GM18909 (cell line): ENCODE results near the gene TCF23.
"Not testable (repeated sequence)": the region's sequence is repeated elsewhere in the genome, so short reads cannot be mapped to it uniquely, and the experiment has no call there.

Source experiments
- ATAC-seq: cut with Tn5 transposase; IDR thresholded peaks from one replicate; pipeline ENCODE4 v1.9.1; 2021; ENCODE audit warnings: mild to moderate bottlenecking; ENCODE audit not compliant: unreplicated experiment, poor library complexity

Gene TCF23

DNA sequence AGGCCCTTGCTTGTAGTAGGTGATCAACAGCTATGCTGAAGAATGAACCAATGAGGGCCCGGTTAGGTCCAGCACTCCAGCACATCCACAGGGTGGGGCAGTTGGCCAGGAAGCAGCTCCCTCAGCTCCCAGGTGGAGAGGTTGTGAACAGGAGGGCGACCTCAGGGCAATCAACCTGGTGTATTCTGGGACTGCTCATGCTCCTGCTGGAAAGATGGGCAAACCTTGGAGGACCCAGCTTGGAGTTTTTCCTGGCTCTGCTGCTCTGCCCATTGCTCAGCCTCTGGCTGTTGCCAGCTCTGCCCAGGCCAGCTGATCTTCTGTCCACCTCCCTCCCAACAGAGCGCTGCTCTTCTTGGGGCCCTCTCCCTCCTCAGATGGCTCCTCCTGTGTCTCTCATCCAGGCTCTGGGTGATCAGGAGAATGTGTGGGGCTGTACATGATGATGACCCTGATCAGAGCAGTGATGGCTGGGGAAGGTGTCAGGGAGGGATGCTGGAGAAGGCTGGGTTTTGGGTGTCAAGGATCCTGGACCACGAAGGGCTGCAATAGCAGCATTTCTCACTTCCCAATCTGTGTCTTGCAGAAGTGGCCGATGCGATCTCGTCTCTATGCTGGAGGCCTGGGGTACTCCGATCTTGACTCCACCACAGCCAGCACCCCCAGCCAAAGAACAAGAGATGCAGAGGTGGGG is 3.4 kb downstream of the TCF23 start:
- ATAC-seq = no peak

DNA sequence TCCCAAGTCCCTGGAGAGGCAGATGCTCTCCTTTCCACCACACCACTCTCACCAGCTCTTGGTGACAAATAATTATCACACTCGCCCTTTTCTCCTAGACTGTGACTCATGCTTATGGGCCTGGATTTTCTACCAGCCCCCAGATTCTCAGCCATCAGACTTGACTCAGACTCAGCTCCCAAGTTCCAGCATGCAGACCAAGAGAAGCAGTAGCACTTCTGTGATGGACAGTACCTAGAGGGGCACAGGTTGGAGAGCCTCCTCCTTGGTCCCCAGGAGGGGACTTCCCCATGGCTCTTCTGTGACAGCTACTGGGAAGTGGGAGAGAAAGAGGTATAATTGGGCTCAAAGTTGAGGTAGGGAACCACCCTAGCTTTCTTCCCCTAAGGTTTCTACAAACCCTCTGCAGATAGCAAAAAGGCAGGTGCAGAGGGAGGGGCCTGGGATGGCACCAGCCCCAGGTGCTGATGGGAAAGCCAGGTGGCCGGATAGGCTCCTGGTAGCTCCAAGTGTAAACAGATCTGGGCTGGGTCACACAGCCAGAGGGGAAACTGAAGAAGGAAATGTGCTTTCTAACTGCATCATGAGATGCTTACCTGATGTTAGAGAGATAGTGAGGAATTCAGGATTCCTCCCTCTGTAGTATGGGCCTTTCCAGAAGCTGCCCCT is 4.1 kb downstream of the TCF23 start:
- ATAC-seq = no peak

DNA sequence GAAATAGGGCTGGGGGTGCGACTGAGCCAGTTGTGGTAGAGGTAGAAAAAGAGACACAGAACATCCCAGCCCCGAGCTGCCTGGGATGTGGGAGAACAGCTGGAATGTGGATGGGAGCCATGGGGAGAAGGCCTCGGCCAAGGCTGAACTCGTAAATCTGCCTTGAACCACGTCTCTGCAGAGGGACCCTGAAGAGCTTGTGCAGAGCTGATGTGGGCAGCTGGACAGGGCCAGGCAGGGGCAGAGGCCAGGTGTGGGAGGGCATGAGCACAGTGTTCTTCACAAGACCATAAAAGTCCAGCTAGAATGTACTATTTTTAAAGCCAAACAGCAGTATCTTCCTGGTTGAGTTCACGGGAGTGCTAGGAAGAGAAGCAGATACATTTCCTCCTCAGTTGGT is 5.7 kb downstream of the TCF23 start:
- no peak for ATAC-seq

DNA sequence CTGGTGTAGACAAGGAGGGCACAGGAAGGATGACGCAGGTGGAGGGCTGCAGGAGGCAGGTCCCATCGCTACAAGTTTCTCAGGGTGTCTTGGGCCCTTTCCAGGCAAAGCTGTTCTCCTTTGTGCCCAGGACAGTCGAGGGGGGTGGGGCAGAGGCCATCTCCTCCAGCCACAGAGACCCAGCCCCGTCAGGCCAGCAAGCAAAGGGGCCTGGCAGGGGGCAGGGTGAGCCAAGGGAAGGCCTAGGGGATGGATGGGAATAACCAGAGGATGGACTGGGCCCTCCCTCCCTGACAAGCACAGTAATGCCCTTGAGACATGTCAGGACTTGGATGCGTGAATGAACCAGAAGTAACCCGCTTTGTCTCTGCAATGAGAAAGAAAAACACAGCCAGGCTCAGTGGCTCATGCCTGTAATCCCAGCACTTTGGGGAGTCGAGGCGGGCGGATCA is 6.3 kb downstream of the TCF23 start:
- ATAC-seq = no peak

DNA sequence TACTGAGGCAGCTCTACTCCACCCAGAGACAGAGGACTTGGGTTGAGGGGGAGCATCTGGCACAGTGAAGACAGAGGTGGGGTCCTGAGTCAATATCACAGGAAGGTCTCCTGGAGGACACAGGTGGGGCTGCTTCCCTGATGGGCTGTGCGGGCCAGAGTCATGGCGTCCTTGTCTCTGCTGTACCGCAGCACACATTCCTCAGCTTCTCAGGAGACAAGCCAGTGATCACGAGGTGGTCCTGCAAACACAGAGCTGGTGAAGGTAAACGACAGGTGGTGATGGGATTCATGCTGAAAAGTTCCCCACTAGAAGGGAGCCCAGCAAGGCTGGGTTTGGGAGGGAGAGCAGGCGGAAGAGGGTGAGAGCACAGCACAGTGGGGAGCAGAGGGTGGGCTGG is 9.7 kb downstream of the TCF23 start:
- ATAC-seq = no peak

DNA sequence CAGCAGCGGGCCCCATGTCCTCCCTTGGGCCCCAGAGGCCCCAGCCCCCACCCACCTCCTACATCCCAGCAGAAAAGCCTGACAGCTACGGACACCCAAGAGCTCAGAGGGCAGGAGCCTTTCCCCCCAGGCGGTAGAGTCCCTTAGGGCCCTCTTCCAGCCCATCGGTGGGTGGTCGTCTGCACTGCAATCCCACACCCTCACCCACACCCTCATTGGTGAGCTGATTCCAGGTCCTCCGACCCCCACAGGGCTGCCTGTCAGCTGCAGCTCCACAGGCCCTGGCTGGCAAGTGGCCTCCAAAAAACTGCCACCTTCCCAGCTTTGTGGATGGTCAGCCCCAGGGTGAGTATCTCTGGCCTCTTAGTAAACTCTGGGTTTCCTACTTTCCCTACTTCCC is 10.5 kb downstream of the TCF23 start:
- no peak for ATAC-seq

DNA sequence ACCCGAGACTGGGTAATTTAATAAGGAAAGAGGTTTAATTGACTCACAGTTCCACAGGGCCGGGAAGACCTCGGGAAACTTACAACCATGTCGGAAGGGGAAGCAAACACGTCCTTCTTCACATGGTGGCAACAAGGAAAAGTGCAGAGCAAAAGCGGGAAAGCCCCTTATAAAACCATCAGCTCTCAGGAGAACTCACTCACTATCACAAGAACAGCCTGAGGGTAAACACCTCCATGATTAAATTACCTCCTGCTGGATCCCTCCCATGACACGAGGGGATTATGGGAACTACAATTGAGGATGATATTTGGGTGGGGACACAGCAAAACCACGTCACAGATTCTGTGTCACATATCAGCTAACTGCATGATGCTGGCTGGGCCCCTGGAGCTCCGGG is 11.4 kb downstream of the TCF23 start:
- no peak for ATAC-seq

DNA sequence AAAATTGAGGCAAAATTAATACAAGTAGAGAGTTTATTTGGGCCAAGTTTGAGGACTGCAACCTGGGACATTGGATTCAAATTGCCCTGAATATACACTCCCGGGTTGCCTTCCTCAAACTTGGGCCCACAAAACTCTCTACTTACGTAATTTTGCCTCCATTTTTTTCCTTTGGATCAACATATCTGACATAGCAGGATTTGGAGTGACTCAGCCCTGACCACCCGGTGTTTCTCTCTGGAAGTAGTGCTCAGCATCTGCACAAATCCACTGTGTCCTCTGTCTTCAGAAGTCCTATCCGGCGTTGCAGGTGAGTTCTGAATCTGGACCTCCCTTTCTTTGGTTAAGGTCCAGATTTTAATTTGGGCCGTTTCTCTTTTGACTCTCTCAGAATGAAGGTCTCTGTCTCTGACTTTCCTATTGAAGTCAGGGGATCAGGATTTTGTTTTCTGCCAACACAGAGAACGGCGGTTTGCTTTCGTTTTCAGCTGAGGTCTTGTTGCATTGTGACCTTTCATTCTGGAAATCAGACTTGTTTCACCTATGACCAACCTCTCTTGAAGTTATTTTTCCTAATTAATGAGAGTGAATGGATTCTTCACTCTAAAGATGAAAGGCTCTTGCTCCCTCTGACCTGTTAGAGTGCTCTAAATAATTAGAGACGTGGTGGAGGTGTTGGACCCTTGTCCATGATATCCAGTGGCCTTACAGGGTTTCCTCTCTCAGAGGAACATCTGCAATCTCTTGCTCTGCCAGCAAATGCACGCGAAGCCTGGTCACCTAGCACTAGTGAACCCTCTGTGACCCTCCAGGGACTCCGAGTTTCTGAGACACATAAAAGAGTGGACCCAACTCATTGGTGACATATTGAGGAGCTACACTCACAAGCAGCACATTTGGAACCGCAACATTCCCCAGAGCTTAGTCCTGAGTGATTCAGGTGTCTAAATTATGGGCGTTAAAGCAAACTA is 13.6 kb downstream of the TCF23 start:
- no peak for ATAC-seq

DNA sequence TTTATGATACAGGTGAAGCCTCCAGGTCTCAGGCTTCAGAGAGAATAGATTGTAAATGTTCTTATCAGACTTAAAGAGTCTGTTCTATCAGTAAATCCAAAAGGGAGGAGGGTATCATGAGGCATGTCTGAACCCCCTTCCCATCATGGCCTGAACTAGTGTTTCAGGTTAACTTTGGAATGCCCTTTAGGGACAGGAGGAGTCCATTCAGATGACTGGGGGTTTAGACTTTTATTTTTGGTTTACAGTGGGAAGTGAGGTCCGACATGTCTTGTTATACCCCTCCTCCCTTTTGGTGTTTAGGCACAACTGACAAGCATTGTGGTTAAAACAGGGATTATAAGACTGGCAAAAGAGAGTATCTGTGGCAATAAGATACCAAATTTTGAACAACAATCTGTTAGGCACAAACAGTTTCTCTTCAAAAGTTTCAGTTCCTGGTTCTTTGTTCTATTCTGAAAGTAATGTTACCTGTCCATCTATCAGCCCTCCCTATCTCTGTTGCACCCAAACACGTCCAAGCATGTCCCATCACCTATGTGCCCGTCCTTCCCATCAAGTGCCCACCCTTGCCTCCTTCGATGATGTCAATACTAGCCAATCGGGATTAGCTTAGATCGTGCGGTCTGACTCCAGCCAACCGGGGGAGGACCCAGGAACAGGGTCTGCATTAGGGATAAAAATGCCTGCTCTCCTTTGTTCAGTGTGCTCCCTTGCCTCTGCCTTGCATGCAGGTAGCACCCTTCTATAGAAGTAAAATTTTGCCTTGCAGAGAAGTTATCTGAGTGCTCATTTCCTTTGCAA is 16.4 kb downstream of the TCF23 start:
- no peak for ATAC-seq

DNA sequence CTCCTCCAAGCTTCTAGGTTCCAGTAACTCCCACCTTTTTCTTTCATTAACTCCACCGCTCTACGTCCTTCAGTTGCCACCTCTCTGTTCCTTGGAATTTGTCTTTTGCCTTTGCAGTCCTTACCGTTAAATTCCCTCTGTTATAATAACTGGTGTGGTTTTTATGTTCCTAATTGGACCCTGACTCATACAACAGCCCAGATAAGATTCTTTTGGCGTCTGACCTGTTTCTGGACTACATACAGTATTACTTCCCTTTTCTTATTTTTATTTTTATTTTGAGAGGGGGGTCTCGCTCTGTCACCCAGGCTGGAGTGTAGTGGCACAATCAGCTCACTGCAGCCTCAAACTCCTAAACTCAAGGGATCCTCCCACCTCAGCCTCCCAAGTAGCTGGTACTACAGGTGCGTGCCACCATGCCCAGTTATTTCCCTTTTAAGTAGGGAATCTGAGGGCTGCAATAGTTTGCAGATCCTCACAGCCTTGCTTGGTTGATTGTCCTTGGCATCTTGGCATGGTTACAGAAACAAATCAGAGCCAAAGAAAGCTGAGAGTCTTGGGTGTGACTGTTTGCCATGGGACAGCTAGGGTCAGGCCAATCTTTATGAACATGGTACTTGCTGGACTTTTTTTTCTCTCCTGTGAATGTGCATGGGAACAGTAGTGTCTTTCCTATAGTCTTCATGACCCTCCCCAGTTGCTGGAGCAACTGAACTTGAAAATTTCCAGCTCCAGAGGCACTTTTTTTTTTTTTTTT is 22.0 kb downstream of the TCF23 start:
- no peak for ATAC-seq

DNA sequence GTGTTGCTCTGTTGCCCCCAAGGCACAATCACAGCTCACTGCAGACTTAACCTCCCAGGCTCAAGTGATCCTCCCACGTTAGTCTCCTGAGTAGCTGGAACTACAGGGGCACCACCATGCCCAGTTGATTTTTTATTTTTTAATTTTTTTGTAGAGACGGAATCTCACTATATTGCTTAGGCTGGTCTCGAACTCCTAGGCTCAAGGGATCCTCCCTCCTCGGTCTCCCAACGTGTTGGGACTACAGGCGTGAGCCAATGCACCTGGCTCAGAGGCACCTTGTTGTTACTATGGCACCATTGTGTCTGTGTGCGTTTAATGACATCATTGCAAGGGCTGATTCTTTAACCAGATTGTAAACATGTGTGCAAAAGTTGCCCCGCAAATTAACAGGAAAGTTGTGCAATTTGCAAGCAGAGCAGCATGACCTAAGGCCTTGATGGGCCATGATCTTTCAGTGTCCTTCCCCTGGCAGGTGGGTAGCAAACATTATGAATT is 22.6 kb downstream of the TCF23 start:
- no peak for ATAC-seq

DNA sequence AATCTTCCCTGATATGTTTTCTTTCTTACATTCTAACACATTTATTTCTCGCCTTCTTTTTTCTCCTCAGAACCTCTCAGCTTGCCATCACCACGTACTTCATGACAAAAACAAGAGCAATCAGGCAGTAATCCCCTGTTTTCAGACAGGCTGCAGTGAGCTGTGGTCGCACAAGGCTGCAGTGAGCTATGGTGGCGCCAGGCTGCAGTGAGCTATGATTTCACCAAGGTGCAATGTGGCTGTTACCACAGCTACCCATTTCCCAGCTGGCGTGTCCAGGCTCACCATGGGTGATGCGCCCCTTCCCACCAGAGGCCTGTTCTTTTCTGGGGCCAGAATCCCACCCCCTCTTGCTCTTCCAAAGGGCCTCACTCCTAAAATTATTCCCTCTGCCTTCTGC is 25.8 kb downstream of the TCF23 start:
- ATAC-seq = no peak

DNA sequence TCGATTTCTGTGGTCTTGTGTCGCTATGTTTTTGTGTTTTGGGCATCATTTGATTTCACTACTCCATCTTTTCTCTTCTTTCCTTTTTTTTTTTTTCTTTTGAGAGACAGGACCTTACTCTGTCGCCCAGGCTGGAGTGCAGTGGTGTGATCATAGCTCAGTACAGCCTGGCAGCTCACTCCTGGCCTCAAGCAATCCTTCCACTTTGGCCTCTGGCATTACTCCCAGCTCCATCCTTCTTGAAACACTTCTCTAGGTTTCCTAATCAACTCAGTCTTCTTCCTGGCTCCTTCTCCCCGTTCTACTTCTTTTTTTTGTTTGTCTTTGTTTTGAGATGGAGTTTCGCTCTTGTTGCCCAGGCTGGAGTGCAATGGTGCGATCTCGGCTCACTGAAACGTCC is 26.5 kb downstream of the TCF23 start:
- no peak for ATAC-seq

DNA sequence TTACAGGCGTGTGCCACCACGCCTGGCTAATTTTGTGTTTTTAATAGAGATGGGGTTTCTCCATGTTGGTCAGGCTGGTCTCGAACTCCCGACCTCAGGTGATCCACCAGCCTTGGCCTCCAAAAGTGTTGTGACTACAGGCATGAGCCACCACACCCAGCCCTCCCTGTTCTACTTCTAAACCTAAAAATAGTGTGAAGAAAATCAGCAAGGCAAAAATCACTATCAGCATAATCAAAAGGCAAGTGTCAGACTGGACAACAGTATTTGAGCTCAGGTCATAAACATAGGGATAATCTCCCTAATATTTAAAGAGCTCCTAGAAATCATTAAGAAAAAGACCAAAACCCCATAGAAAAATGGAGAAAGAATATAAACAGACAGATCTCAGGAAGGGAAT is 27.0 kb downstream of the TCF23 start:
- ATAC-seq = not testable (repeated sequence)

DNA sequence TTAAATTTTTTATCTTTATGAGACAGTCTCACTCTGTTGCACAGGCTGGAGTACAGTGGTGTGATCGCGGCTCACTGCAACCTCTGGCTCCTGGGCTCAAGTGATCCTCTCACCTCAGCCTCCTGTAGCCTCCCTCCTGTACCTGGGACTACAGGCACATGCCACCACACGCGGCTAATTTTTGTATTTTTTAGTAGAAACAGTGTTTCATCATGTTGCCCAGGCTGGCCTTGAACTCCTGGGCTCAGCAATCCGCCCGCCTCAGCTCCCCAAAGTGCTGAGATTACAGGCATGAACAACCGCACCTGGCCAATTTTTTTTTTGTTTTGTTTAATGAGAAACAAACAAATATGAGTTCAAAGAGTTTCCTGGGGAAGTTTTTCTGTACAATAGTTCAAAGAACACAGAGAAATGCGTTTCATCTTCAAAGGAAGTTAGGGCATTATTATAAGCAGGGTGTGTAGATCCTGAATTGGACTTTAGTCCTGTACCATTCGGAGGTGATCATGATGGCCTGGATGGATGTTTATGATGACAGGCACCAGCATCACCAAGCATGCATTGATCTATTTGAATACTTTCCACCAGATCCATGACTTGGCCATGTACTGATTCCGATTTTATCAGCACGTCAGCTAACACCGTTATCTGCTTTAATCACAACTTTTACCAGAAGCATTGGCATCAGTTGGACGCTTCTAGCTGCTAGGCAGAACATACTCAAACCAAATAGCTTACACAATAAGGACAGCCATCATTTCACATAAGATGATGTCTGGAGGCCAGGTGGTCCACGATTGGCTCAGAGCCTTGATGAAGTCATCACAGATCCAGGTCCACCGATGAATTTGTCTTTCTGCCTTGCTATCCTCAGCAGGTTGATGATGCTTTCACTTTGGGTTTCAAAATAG is 28.9 kb downstream of the TCF23 start:
- no peak for ATAC-seq

DNA sequence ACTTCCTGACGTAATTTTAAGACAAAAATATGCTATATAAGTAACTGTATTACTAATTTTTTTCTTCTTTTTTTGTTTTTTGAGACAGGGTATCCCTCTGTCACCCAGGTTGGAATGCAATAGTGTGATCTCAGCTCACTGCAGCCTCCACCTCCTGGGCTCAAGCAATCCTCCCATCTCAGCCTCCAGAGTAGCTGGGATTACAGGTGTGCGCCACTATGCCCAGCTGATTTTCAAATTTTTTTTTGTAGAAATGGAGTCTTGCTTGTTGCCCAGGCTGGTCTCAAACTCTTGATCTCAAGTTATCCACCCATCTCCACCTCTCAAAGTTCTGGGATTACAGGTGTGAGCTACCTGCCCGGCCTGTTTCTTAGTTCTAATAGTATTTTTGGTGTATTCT is 29.7 kb downstream of the TCF23 start:
- ATAC-seq = no peak

DNA sequence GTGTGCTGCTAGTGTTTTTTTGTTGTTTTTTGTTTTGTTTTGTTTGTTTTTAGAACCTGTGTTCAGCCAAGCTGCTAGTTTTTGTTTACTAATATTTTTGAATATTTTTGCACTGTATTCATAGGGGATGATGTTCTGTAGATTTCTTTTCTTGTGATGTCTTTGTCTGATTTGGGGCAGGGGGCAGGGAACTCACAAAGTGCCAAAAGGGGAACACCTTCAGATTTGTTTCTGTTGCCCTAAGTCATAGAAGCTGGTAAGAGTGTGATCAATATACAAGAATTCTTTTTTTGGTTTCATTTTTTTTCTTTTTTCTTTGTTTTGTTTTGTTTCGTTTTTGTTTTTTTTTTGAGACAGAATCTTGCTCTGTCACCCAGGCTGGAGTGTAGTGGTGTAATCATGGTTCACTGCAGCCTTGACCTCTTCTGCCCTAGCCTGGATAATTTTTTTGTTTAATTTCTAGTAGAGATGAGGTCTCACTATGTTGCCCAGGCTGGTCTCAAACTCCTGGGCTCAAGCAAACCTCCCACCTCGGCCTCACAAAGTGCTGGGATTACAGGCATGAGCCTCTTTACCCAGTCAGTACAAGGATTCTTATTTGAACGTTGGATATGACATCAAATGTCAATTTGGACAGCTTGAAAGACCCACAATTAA is 30.7 kb downstream of the TCF23 start:
- ATAC-seq = no peak

DNA sequence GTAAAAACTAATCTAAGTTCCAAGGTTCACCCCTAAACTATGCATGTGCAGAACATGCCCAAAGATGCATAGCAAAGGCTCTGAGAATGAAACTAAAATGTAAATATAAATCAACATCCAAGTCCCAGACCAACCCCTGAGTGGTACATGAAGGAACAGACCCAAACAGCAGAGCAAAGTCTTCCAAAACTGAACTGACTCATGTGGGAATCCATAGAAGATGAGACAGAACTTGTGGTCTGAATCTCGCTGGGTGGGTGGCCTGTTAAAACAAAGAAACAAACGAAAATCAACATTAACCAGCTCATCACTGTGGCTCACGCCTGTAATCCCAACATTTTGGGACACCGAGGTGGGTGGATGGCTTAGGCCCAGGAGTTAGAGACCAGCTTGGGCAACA is 33.5 kb downstream of the TCF23 start:
- ATAC-seq = no peak
